Panc1 (cell line): ENCODE results near the gene IRF2BP2.

Experiments used
- SIN3A ChIP-seq: IDR thresholded peaks from 2 replicates; pipeline ENCODE4 v1.6.1; 2012; ENCODE audit warnings: low read depth, mild to moderate bottlenecking, low read length, moderate library complexity, borderline replicate concordance; ENCODE audit not compliant: insufficient read depth
- TF ChIP-seq, protein P1 (sequence below): fragments of 450-650 bp; IDR thresholded peaks from 2 replicates; pipeline ENCODE4 v1.5.1; 2017; ENCODE audit warnings: mild to moderate bottlenecking

DNA sequence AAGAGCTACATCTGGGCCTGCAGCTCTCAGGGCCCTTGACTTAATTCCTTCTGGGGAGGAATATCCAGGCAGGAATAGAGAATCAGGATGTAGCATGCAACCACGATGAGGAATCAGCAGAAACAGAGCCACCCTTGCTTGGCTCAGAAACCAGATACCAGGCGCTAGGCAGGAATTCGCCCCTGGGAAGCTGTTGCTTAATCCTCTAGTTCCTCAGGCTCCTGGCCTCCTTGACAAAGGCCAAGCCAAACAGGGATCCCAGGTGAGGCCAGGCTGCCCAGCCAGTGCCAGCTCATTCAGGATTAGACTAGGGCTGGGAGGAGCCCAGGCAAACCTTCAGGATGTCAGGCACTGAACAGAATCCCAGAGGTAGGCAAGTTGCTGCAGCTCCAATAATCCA is 48.2 kb upstream of the IRF2BP2 start:
- TF ChIP-seq SIN3A = no peak
- TF ChIP-seq, protein P1, sequence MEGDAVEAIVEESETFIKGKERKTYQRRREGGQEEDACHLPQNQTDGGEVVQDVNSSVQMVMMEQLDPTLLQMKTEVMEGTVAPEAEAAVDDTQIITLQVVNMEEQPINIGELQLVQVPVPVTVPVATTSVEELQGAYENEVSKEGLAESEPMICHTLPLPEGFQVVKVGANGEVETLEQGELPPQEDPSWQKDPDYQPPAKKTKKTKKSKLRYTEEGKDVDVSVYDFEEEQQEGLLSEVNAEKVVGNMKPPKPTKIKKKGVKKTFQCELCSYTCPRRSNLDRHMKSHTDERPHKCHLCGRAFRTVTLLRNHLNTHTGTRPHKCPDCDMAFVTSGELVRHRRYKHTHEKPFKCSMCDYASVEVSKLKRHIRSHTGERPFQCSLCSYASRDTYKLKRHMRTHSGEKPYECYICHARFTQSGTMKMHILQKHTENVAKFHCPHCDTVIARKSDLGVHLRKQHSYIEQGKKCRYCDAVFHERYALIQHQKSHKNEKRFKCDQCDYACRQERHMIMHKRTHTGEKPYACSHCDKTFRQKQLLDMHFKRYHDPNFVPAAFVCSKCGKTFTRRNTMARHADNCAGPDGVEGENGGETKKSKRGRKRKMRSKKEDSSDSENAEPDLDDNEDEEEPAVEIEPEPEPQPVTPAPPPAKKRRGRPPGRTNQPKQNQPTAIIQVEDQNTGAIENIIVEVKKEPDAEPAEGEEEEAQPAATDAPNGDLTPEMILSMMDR = no peak
